Ramos (cell line): Measurements from ENCODE around the gene EIPR1.

ENCODE experiments used
- in situ Hi-C: fragments of 300-500 bp; cut with MboI; formaldehyde crosslinking; loops from one replicate; pipeline ENCODE4 v1.14.3; 2022; ENCODE audit warnings: low sequenced_read_pairs; ENCODE audit not compliant: unreplicated experiment

The EIPR1 gene

GRCh38 chr2:3309496-3310355 lies 67.9 kb downstream of the EIPR1 start:
- in situ Hi-C loops, result no loop called here

- in situ Hi-C loops, result no loop called here
These were observed 69.7 kb downstream of the EIPR1 start for GRCh38 chr2:3307901-3308300.

DNA sequence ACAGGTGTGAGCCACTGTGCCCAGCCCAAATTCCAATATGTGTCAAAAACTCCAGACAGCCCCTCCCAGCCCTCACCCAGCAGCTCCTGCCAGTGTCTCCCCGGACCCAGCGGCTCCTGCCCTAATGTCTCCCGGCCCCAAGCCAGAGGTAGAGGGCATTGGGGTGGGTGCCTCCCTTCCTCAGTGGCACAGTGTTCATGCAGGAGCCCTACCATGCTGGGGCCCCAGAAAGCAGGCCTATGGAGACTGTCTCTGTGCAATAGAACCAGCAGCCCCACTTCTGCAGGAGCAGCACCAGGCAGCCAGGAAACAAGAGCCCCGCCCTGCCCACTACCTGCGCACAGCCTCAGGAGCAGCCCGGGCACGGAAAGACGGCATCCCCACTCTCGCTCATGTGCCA lies 70.4 kb downstream of the EIPR1 start:
- in situ Hi-C loops, result no loop called here

- in situ Hi-C loops, result no loop called here
These were observed 71.7 kb downstream of the EIPR1 start for GRCh38 chr2:3305952-3306351.

DNA sequence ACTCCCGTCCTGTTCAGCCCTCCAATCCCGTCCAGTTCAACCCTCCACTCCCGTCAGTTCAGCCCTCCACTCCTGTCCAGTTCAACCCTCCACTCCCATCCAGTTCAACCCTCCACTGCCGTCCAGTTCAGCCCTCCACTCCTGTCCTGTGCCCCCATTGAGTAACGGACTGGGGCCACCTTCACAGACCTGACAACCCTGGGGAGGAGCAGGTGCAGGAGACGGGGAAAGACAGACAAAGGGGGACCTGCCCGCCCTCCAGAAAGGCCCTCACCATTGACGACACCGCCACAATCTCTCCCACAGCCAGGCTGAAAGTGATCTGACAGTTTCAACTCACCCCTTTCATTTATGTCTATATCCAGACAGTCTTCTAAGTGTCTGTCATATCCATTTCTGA lies 72.2 kb downstream of the EIPR1 start:
- in situ Hi-C loops, result no loop called here

DNA sequence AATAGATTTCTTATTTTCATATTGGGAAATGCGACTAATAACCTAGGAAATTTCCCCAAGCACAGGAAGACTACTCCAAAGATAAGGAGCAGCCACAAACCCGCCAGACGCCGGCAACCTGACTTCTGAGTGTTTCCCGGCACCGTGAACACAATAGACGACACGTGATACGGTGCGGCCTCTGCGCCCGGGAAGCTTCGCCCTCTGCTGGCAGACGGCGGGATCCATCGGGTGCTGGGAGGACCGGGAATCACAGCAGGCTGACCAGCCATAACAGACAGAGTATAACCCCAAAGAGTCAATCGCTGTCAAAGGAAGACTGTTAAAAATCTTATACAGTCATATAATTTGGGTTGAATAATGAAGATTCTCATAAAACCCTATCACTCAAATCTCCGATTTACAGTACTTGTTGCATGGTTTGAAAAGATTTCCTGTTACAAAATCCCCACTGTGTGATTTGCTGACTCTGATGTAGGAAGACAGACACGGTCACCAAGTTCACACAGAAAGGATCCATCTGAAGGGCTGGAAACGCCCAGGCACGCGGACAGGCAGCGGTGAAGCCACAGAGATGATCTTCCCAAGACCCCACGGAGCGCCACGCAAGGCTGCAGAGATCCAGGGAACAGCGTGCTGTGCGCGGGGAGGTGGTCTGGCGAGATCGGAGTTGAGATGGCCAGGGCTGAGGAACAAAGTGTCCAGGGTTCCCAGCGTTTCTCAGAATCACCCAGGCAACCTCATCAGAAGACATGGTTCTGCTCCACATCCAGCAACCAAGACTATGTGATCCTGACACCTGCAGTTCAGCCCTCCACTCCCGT lies 73.8 kb downstream of the EIPR1 start:
- in situ Hi-C loops, result no loop called here

- in situ Hi-C loops, result no loop called here
These were observed 74.7 kb downstream of the EIPR1 start for GRCh38 chr2:3302751-3303582.

DNA sequence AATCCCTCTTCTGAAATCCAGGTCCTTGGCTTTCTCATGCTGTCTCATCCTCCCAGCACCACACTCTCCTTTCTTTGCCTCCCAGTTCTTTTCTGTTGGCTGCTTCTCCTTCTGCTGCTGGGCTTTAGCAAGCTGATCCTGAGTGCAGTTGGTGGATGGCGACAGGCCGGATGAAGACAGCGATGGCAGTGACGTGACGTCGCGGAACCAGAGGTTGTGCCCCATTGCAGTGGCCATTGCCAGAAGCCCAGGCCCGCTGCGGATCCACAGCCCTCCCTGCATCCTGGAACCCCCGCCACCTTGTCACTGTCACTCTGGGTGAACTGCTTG lies 75.2 kb downstream of the EIPR1 start:
- in situ Hi-C loops, result no loop called here

- in situ Hi-C loops, result no loop called here
These were observed 76.6 kb downstream of the EIPR1 start for GRCh38 chr2:3301001-3301400.

- in situ Hi-C loops, result no loop called here
These were observed 77.2 kb downstream of the EIPR1 start for GRCh38 chr2:3300224-3300995.

- in situ Hi-C loops, result no loop called here
These were observed 77.9 kb downstream of the EIPR1 start for GRCh38 chr2:3299703-3300102.

GRCh38 chr2:3299130-3299529 lies 78.5 kb downstream of the EIPR1 start:
- in situ Hi-C loops, result no loop called here

- in situ Hi-C loops, result no loop called here
These were observed 79.4 kb downstream of the EIPR1 start for GRCh38 chr2:3298191-3298590.

GRCh38 chr2:3297523-3297922 lies 80.1 kb downstream of the EIPR1 start:
- in situ Hi-C loops, result no loop called here

DNA sequence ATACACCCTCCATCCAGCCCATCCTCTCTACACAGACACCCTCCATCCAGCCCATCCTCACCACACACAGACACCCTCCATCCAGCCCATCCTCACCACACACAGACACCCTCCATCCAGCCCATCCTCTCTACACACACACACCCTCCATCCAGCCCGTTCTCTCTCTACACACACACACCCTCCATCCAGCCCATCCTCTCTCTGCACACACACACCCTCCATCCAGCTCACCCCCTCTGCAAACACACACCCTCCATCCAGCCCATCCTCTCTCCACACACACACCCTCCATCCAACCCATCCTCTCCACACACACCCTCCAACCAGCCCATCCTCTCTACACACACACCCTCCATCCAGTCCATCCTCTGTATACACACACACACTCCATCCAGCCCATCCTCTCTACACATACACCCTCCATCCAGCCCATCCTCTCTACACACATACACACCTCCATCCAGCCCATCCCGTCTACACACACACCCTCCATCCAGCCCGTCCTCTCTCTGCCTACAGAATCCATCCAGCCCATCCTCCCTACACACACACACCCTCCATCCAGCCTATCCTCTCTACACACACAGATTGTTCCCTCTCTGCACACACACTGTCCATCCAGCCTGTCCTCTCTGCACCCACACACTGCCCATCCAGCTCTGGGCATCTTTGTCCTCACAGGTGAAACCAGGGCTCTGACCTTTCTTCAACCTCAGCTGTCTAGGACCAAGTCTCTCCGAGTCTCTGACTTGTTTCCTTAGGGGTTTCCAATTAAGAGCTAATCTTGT lies 81.2 kb downstream of the EIPR1 start:
- in situ Hi-C loops, result no loop called here

GRCh38 chr2:3294493-3294892 lies 83.1 kb downstream of the EIPR1 start:
- in situ Hi-C loops, result no loop called here

GRCh38 chr2:3294069-3294468 lies 83.5 kb downstream of the EIPR1 start:
- in situ Hi-C loops, result no loop called here

- in situ Hi-C loops, result no loop called here
These were observed 84.4 kb downstream of the EIPR1 start for GRCh38 chr2:3293221-3293620.

GRCh38 chr2:3292416-3292815 lies 85.2 kb downstream of the EIPR1 start:
- in situ Hi-C loops, result no loop called here
